GM10847 (cell line): ENCODE measurements around the gene MRPS5.

Source experiments
- POLR2A ChIP-seq: IDR thresholded peaks from 2 replicates; pipeline ENCODE4 v1.6.1; 2011; ENCODE audit not compliant: insufficient read length; ENCODE audit errors: extremely low read depth

Gene MRPS5

GRCh38 chr2:95121407-95122196 lies at the start of gene MRPS5:
Gene MRPS5, minus strand, starts transcription at chr2:95121808. Its CDS starts 17 bp downstream, at chr2:95121791.
- peak; percentile 80 for TF ChIP-seq POLR2A

GRCh38 chr2:95166065-95166763 lies 44.6 kb upstream of the MRPS5 start:
- TF ChIP-seq POLR2A: no peak

- TF ChIP-seq POLR2A: peak; percentile 89
Measured at GRCh38 chr2:95165371-95166064, 43.9 kb upstream of the MRPS5 start, which contains the start of gene ZNF2. Gene ZNF2, plus strand, starts transcription at chr2:95165809. Its CDS starts 10,418 bp downstream, at chr2:95176227.

- TF ChIP-seq POLR2A: no peak
Measured at GRCh38 chr2:95165030-95165370, 43.4 kb upstream of the MRPS5 start.

- TF ChIP-seq POLR2A: no peak
Measured at GRCh38 chr2:95159690-95160449, 38.3 kb upstream of the MRPS5 start, which contains the start of gene ZNF514. Gene ZNF514, minus strand, starts transcription at chr2:95159848. Its CDS starts 6,595 bp downstream, at chr2:95153253.

- no peak for TF ChIP-seq POLR2A
Measured at GRCh38 chr2:95158891-95159619, 37.4 kb upstream of the MRPS5 start.

GRCh38 chr2:95158441-95158840 lies 36.8 kb upstream of the MRPS5 start:
- no peak for TF ChIP-seq POLR2A

- no peak for TF ChIP-seq POLR2A
Measured at GRCh38 chr2:95149397-95149984, 27.9 kb upstream of the MRPS5 start.

GRCh38 chr2:95143838-95144237 lies 22.2 kb upstream of the MRPS5 start:
- TF ChIP-seq POLR2A: no peak

- no peak for TF ChIP-seq POLR2A
Measured at GRCh38 chr2:95138702-95139101, 17.1 kb upstream of the MRPS5 start.

- TF ChIP-seq POLR2A: no peak
Measured at GRCh38 chr2:95122197-95122551, 566 bp upstream of the MRPS5 start.

- TF ChIP-seq POLR2A: no peak
Measured at GRCh38 chr2:95121093-95121406, 558 bp downstream of the MRPS5 start.

- TF ChIP-seq POLR2A: no peak
Measured at GRCh38 chr2:95115418-95115817, 6.2 kb downstream of the MRPS5 start.

GRCh38 chr2:95113464-95113863 lies 8.1 kb downstream of the MRPS5 start:
- TF ChIP-seq POLR2A: no peak
